Activated T-helper 1 cell treated with Interleukin-2 at 50 U/mL for 16 hours (primary cell): ENCODE measurements around the gene RNF135.
"Not testable (repeated sequence)": the region's sequence is repeated elsewhere in the genome, so short reads cannot be mapped to it uniquely, and the experiment has no call there.

ENCODE experiments used
- DNase-seq: peaks from one replicate; pipeline ENCODE4 v3.0.0-alpha.2; 2020; ENCODE audit warnings: low read depth

Gene RNF135

GRCh38 chr17:30954046-30954830, 16.6 kb upstream of the RNF135 start:
- no peak for DNase-seq

- no peak for DNase-seq
Measured at GRCh38 chr17:30956764-30957374, 14.0 kb upstream of the RNF135 start.

GRCh38 chr17:30957741-30958140, 13.1 kb upstream of the RNF135 start:
- no peak for DNase-seq

- no peak for DNase-seq
Measured at GRCh38 chr17:30958187-30958586, 12.7 kb upstream of the RNF135 start.

GRCh38 chr17:30961209-30962188, 9.3 kb upstream of the RNF135 start:
- DNase-seq = no peak

- not testable (repeated sequence) for DNase-seq
Measured at GRCh38 chr17:30964312-30964711, 6.5 kb upstream of the RNF135 start.

- no peak for DNase-seq
Measured at GRCh38 chr17:30964876-30965275, 6.0 kb upstream of the RNF135 start.

GRCh38 chr17:30965686-30966085, 5.2 kb upstream of the RNF135 start:
- no peak for DNase-seq

- DNase-seq = not testable (repeated sequence)
Measured at GRCh38 chr17:30967911-30968310, 2.9 kb upstream of the RNF135 start.

- DNase-seq = peak; percentile 9
Measured at GRCh38 chr17:30969989-30970830, 629 bp upstream of the RNF135 start.

GRCh38 chr17:30975042-30975820, 4.4 kb downstream of the RNF135 start:
- no peak for DNase-seq

GRCh38 chr17:30979919-30980318, 9.1 kb downstream of the RNF135 start:
- DNase-seq = not testable (repeated sequence)

GRCh38 chr17:30981531-30982519, 11.0 kb downstream of the RNF135 start:
- no peak for DNase-seq

GRCh38 chr17:30982855-30983254, 12.0 kb downstream of the RNF135 start:
- DNase-seq = no peak

GRCh38 chr17:30990458-30990857, 19.6 kb downstream of the RNF135 start:
- no peak for DNase-seq

- no peak for DNase-seq
Measured at GRCh38 chr17:30992551-30992950, 21.7 kb downstream of the RNF135 start.

GRCh38 chr17:30995347-30995746, 24.5 kb downstream of the RNF135 start:
- DNase-seq = no peak

GRCh38 chr17:30996486-30996885, 25.6 kb downstream of the RNF135 start:
- no peak for DNase-seq

- DNase-seq = no peak
Measured at GRCh38 chr17:30997270-30997669, 26.4 kb downstream of the RNF135 start.
